ENCODE measurements around the gene TEDC1. TPM values are rescaled to one million over a fixed set of nuclear protein-coding genes. Genes with fewer than 3 reads are reported as not detected.

Gene TEDC1
- total RNA-seq, 1 experiment from 2014 or later = 17.9 TPM

DNA sequence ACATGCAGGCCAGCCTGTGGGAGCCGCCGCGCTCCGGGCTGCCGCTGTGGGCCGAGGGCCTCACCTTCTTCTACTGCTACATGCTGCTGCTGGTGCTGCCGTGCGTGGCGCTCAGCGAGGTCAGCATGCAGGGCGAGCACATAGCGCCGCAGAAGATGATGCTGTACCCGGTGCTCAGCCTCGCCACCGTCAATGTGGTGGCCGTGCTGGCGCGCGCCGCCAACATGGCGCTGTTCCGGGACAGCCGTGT is 38.2 kb downstream of the TEDC1 start (continued):
- TF ChIP-seq MLX (CRISPR knock-in tag; IDR thresholded peaks at IDR 0.05) (no peak), NR1H2 (CRISPR knock-in tag; IDR thresholded peaks at IDR 0.05) (no peak), FOXP1 (CRISPR knock-in tag; IDR thresholded peaks at IDR 0.05; ENCODE audit: borderline replicate concordance) (no peak), FOXK1 (CRISPR knock-in tag; IDR thresholded peaks at IDR 0.05) (no peak), ZBTB43 (CRISPR knock-in tag; IDR thresholded peaks at IDR 0.05) (no peak), JUN (CRISPR knock-in tag; IDR thresholded peaks at IDR 0.05) (no peak), GRHL2 (CRISPR knock-in tag; IDR thresholded peaks at IDR 0.05; ENCODE audit: insufficient replicate concordance, severe bottlenecking) (no peak), MXD4 (CRISPR knock-in tag; IDR thresholded peaks at IDR 0.05; ENCODE audit: borderline replicate concordance) (no peak), ZSCAN18 (CRISPR knock-in tag; IDR thresholded peaks at IDR 0.05) (no peak), PREB (CRISPR knock-in tag; IDR thresholded peaks at IDR 0.05; ENCODE audit: borderline replicate concordance) (no peak), ZNF396 (CRISPR knock-in tag; IDR thresholded peaks at IDR 0.05; ENCODE audit: borderline replicate concordance) (no peak), NFE2L1 (CRISPR knock-in tag; IDR thresholded peaks at IDR 0.05) (no peak)
- TF ChIP-seq, protein P1, sequence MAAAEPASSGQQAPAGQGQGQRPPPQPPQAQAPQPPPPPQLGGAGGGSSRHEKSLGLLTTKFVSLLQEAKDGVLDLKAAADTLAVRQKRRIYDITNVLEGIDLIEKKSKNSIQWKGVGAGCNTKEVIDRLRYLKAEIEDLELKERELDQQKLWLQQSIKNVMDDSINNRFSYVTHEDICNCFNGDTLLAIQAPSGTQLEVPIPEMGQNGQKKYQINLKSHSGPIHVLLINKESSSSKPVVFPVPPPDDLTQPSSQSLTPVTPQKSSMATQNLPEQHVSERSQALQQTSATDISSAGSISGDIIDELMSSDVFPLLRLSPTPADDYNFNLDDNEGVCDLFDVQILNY (CRISPR knock-in tag; IDR thresholded peaks at IDR 0.05) = no peak

- ChIA-PET CTCF (no interaction called here), POLR2A (no interaction called here)
- H3K4me3 Mint-ChIP-seq = no peak overlapping the region
- H3K27ac Mint-ChIP-seq = no peak overlapping the region
- peaks cover 12% of the 10 kb centered on the region; the same call in 1 of the 2 replicates for H3K36me3 Mint-ChIP-seq
- no peaks in the 10 kb centered on the region for H3K4me1 Mint-ChIP-seq
- DNase-seq (ENCODE audit: low spot score) (no peak), ATAC-seq (no peak)
- peaks cover 14% of the 10 kb centered on the region for H3K9me3 Mint-ChIP-seq
- peaks cover 49% of the 10 kb centered on the region for H3K27me3 Mint-ChIP-seq (ENCODE audit: low read depth)
- TF ChIP-seq SMAD4 (CRISPR knock-in tag; IDR thresholded peaks at IDR 0.05) = no peak
- no peak for TF ChIP-seq NFATC4 (CRISPR knock-in tag; IDR thresholded peaks at IDR 0.05)
- no peak for TF ChIP-seq TCF7 (CRISPR knock-in tag; IDR thresholded peaks at IDR 0.05; ENCODE audit: low read depth)
- TF ChIP-seq, protein P1 (CRISPR knock-in tag; IDR thresholded peaks at IDR 0.05) = no peak
- TF ChIP-seq ZNF416 (CRISPR knock-in tag; IDR thresholded peaks at IDR 0.05) = no peak
- TF ChIP-seq ZNF671 (CRISPR knock-in tag; IDR thresholded peaks at IDR 0.05) = no peak
- no peak for TF ChIP-seq TEAD1 (CRISPR knock-in tag; IDR thresholded peaks at IDR 0.05)
- TF ChIP-seq, protein P2, sequence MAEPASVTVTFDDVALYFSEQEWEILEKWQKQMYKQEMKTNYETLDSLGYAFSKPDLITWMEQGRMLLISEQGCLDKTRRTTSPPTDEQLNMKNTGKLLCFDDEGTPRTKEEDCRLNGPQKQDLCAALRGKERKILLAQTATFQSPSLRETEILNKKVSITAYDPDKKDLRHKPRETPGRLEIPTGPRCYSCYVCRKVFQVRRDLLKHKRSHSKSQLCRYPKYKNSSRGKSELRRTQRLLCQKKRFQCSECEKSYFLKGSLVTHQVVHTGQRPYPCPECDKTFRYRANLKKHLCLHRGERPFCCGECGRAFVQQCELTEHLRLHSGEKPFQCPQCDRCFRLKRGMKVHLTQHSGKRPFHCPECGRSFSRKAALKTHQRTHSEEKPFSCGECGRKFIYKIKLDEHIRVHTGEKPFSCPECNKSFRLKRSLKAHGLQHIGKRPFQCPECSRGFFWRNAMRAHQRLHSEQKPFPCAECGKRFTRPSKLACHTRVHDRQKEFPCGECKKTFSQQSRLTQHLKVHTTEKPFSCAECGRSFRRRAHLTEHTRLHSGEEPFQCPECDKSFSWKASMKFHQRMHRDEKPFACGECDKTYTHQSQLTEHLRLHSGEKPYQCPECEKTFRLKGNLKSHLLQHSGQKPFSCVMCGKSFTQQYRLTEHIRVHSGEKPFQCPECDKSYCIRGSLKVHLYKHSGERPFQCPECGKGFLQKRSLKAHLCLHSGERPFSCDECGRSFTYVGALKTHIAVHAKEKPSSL (CRISPR knock-in tag; conservative IDR thresholded peaks at IDR 0.05) = no peak
- TF ChIP-seq HMGXB4 (CRISPR knock-in tag; IDR thresholded peaks at IDR 0.05) = no peak
- TF ChIP-seq, protein P3, sequence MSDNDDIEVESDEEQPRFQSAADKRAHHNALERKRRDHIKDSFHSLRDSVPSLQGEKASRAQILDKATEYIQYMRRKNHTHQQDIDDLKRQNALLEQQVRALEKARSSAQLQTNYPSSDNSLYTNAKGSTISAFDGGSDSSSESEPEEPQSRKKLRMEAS (CRISPR knock-in tag; IDR thresholded peaks at IDR 0.05) = no peak
- no peak for TF ChIP-seq NR2C2 (CRISPR knock-in tag; IDR thresholded peaks at IDR 0.05)
- no peak for TF ChIP-seq ZNF121 (CRISPR knock-in tag; IDR thresholded peaks at IDR 0.05)
- no peak for TF ChIP-seq RELA (CRISPR knock-in tag; IDR thresholded peaks at IDR 0.05; ENCODE audit: borderline replicate concordance)
- no peak for TF ChIP-seq ZBTB21 (CRISPR knock-in tag; IDR thresholded peaks at IDR 0.05; ENCODE audit: borderline replicate concordance)
- TF ChIP-seq ZNF138 (CRISPR knock-in tag; conservative IDR thresholded peaks at IDR 0.05) = no peak
- no peak for TF ChIP-seq NFYB (CRISPR knock-in tag; conservative IDR thresholded peaks at IDR 0.05; ENCODE audit: low read depth)
Observed at GRCh38 chr14:105529569-105530284, 38.7 kb downstream of the TEDC1 start.
